Endothelial cell of umbilical vein (primary cell): ENCODE results near the gene ATP8A1. TPM values are rescaled to one million over a fixed set of nuclear protein-coding genes. Genes with fewer than 3 reads are reported as not detected.

ENCODE experiments used
- BruUV-seq: library from RNA; stranded (reverse); fragments of 400-500 nt; replicated peaks from 2 replicates; lab custom pipeline; 2021; lab: Mats Ljungman, UMichigan
- CTCF ChIA-PET: fragments of 300-600, 350-600 bp; sonication (Branson Sonifier 250); formaldehyde crosslinking; loops from one replicate; lab custom pipeline; 2021; ENCODE audit warnings: antibody characterized with exemption, inconsistent platforms; lab: Charles Lee
- POLR2A ChIA-PET: fragments of 300-600, 350-600 bp; sonication (Branson Sonifier 250); formaldehyde crosslinking; loops from one replicate; lab custom pipeline; 2021; ENCODE audit warnings: antibody characterized with exemption, inconsistent platforms; lab: Charles Lee
- DNase-seq: peaks from one replicate; pipeline ENCODE4 v3.0.0-alpha.2; 2011; ENCODE audit warnings: low read depth, low spot score
- FAIRE-seq: peaks from 2 replicates; lab custom pipeline; 2011; peaks lifted over from hg19 to GRCh38; lab: Jason Lieb, UNC
- H2AFZ ChIP-seq: 2 replicates; pipeline ENCODE4 v1.6.0; 2012; ENCODE audit warnings: low read depth, low read length, control low read depth, inconsistent platforms
- H3K27ac ChIP-seq: 2 replicates; pipeline ENCODE4 v1.5.1; 2011; ENCODE audit warnings: low read depth, mild to moderate bottlenecking, control low read depth, low read length, moderate library complexity; ENCODE audit not compliant: insufficient read depth
- H3K27me3 ChIP-seq, 2 experiments: 2 replicates each; pipeline versions ENCODE4 v1.6.0 to v1.6.1; 2011; ENCODE audit warnings: low read length in 2 of 2, mixed read lengths in 1 of 2; ENCODE audit not compliant: control insufficient read depth in 2 of 2, insufficient read depth in 2 of 2
- H3K36me3 ChIP-seq, 2 experiments: 2 replicates in 1 of 2; 3 replicates in 1 of 2; pipeline ENCODE4 v1.5.1; 2011; ENCODE audit warnings: low read length in 2 of 2, mild to moderate bottlenecking in 1 of 2, moderate library complexity in 1 of 2; ENCODE audit not compliant: control insufficient read depth in 2 of 2, insufficient read depth in 2 of 2; ENCODE audit errors: extremely low read depth in 1 of 2
- H3K4me1 ChIP-seq: 3 replicates; pipeline ENCODE4 v1.5.1; 2011; ENCODE audit warnings: mild to moderate bottlenecking, low read length; ENCODE audit not compliant: control insufficient read depth, insufficient read depth; ENCODE audit errors: extremely low read depth
- H3K4me2 ChIP-seq: 2 replicates; pipeline ENCODE4 v1.6.1; 2011; ENCODE audit warnings: low read length, control low read depth, mixed read lengths; ENCODE audit not compliant: insufficient read depth
- H3K4me3 ChIP-seq, 3 experiments: fragments of 200-600 bp in 1 of 3; sonication (generic), shearing (Covaris generic) in 1 of 3; replicated peaks in 1 of 3; 2 replicates each; pipeline ENCODE4 v1.5.1; 2011 to 2016; ENCODE audit warnings: control low read depth in 3 of 3, low read length in 3 of 3, mild to moderate bottlenecking in 2 of 3, inconsistent platforms in 1 of 3, low read depth in 1 of 3, moderate library complexity in 1 of 3; ENCODE audit not compliant: insufficient read depth in 1 of 3
- H3K79me2 ChIP-seq: 2 replicates; pipeline ENCODE4 v1.6.0; 2012; ENCODE audit warnings: low read length, inconsistent platforms; ENCODE audit not compliant: control insufficient read depth, insufficient read depth
- H3K9ac ChIP-seq: replicated peaks from 2 replicates; pipeline ENCODE3; 2011; ENCODE audit warnings: low read length, control low read depth; ENCODE audit not compliant: insufficient read depth; ENCODE audit errors: extremely low read depth
- H3K9me1 ChIP-seq: replicated peaks from 3 replicates; pipeline ENCODE4 v1.6.0; 2011; ENCODE audit warnings: mild to moderate bottlenecking, low read length; ENCODE audit not compliant: control insufficient read depth, insufficient read depth; ENCODE audit errors: extremely low read depth
- H3K9me3 ChIP-seq: replicated peaks from 2 replicates; pipeline ENCODE4 v1.5.1; 2012; ENCODE audit warnings: low read length, inconsistent platforms; ENCODE audit not compliant: control insufficient read depth, insufficient read depth
- H4K20me1 ChIP-seq: replicated peaks from 2 replicates; pipeline ENCODE3; 2011; ENCODE audit warnings: mild to moderate bottlenecking, low read length; ENCODE audit not compliant: control insufficient read depth, insufficient read depth; ENCODE audit errors: extremely low read depth
- CTCF ChIP-seq, 2 donors: IDR thresholded peaks; 1 replicate in 1 of 2; 2 replicates in 1 of 2; pipeline ENCODE4 v1.5.1; 2011; ENCODE audit warnings: low read length in 2 of 2, mild to moderate bottlenecking in 2 of 2, moderate library complexity in 2 of 2, control low read depth in 1 of 2, inconsistent platforms in 1 of 2, low read depth in 1 of 2; ENCODE audit not compliant: insufficient read depth in 1 of 2; ENCODE audit errors: extremely low read depth in 1 of 2
- EZH2 ChIP-seq: IDR thresholded peaks from 2 replicates; pipeline ENCODE4 v1.6.1; 2012; ENCODE audit warnings: borderline replicate concordance, low read depth, mild to moderate bottlenecking, moderate library complexity, low read length, inconsistent platforms; ENCODE audit not compliant: severe bottlenecking
- FOS ChIP-seq: IDR thresholded peaks from 2 replicates; pipeline ENCODE4 v1.6.1; 2011; ENCODE audit warnings: mild to moderate bottlenecking, low read length, moderate library complexity, borderline replicate concordance; ENCODE audit not compliant: insufficient read depth
- GATA2 ChIP-seq: IDR thresholded peaks from 2 replicates; pipeline ENCODE4 v1.7.0; 2011; ENCODE audit warnings: low read depth, mild to moderate bottlenecking, moderate library complexity, mixed read lengths, low read length; ENCODE audit not compliant: insufficient read length, insufficient read depth
- JUN ChIP-seq: IDR thresholded peaks from 2 replicates; pipeline ENCODE4 v1.6.1; 2011; ENCODE audit warnings: borderline replicate concordance, low read depth; ENCODE audit not compliant: insufficient read length, insufficient read depth
- MYC ChIP-seq: IDR thresholded peaks from one replicate; pipeline ENCODE4 v1.6.1; 2011; ENCODE audit warnings: mild to moderate bottlenecking, low read depth, low read length
- POLR2A ChIP-seq: IDR thresholded peaks from 2 replicates; pipeline ENCODE4 v1.6.1; 2012; ENCODE audit warnings: low read depth, mild to moderate bottlenecking, control low read depth, low read length
- POLR2AphosphoS5 ChIP-seq: IDR thresholded peaks from 2 replicates; pipeline ENCODE4 v1.6.1; 2012; ENCODE audit warnings: low read depth, mild to moderate bottlenecking, control low read depth, low read length, moderate library complexity; ENCODE audit not compliant: insufficient read depth
- dilution Hi-C: fragments of 300-500 bp; cut with MboI; formaldehyde crosslinking; loops from one replicate; pipeline ENCODE4 v1.15.0; 2019; ENCODE audit warnings: low sequenced_read_pairs; ENCODE audit not compliant: extremely low pct_ligation_motif_present
- intact Hi-C: fragments of 100-400 bp; cut with micrococcal nuclease; formaldehyde crosslinking; loops from one replicate; pipeline ENCODE4 v1.10.0; 2022
- polyA plus RNA-seq, 4 experiments: library from polyadenylated mRNA; depleted of rRNA in 3 of 4; stranded (reverse) in 3 of 4; unstranded in 1 of 4; fragments of >200 nt; gene quantifications; 2 replicates each; pipeline versions ENCODE4 v1.2.1 to v1.2.3, GENCODE V29; 2011 to 2012; ENCODE audit warnings: missing spikeins in 1 of 4
- total RNA-seq: library from RNA; stranded (reverse); gene quantifications from 2 replicates; pipeline ENCODE4 v1.2.3, GENCODE V29; 2021
- TF ChIP-seq, protein P1 (sequence below): IDR thresholded peaks from 2 replicates; pipeline ENCODE4 v1.6.1; 2011; ENCODE audit not compliant: insufficient read depth, insufficient read length

The ATP8A1 gene
- total and polyA plus RNA-seq, 2 donors (not counting 3 experiments of a cell fraction or from before 2014, with no cell fraction given): 0.97 to 11.5 TPM

GRCh38 chr4:42646999-42647541 is 9.8 kb downstream of the ATP8A1 start:
- Histone ChIP-seq H2AFZ (no peak overlapping the region), H3K9me3 (no peaks in the 10 kb centered on the region), H3K79me2 (no peaks in the 10 kb centered on the region), H3K27me3 (peaks cover 6 to 9% of the 10 kb centered on the region in 2 experiments), H3K4me3 (no peak overlapping the region), H3K9me1 (no peaks in the 10 kb centered on the region), H3K4me2 (no peak overlapping the region), H3K4me1 (no peaks in the 10 kb centered on the region), H3K9ac (no peak overlapping the region), H3K27ac (no peak overlapping the region), H4K20me1 (no peaks in the 10 kb centered on the region), H3K36me3 (no peaks in the 10 kb centered on the region)
- FAIRE-seq (no peak), DNase-seq (no peak)
- ChIA-PET CTCF (interaction anchor here (1.0 kb wide), 1 partner anchor 10 kb away, joined by 3 read pairs; the partner anchor contains the start of gene ATP8A1), POLR2A (no interaction called here)
- dilution Hi-C loops (no loop called here), intact Hi-C loops (no loop called here)
- BruUV-seq: no TSS peak
- TF ChIP-seq MYC (no peak), CTCF (IDR thresholded peaks at IDR 0.05; ENCODE audit: extremely low read depth in 1 of 2, insufficient read depth in 1 of 2, low read depth in 1 of 2, low read length in 2 of 2) (no peak), FOS (no peak), POLR2AphosphoS5 (no peak), POLR2A (no peak), JUN (no peak), GATA2 (no peak), EZH2 (no peak)
- TF ChIP-seq, protein P1, sequence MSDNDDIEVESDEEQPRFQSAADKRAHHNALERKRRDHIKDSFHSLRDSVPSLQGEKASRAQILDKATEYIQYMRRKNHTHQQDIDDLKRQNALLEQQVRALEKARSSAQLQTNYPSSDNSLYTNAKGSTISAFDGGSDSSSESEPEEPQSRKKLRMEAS: no peak
